Lower leg skin (tissue), 4 donors: ENCODE measurements around the gene TUT7. TPM values are rescaled to one million over a fixed set of nuclear protein-coding genes. Genes with fewer than 3 reads are reported as not detected.

Experiments
- DNase-seq, 2 donors: peaks; one replicate each; pipeline ENCODE4 v3.0.0-alpha.2; 2019; ENCODE audit warnings: low spot score in 2 of 2
- H3K4me3 ChIP-seq: fragments of 200-600 bp; sonication (generic); 2 replicates; pipeline ENCODE4 v1.5.1; 2017; ENCODE audit warnings: mild to moderate bottlenecking, low read depth; ENCODE audit not compliant: poor library complexity, severe bottlenecking
- POLR2A ChIP-seq, 2 donors: fragments of 450-650 bp; IDR thresholded peaks; one replicate each; pipeline ENCODE4 v1.6.1; 2016 to 2017; ENCODE audit warnings: antibody characterized with exemption in 2 of 2, mild to moderate bottlenecking in 1 of 2, moderate library complexity in 1 of 2
- WGBS, 2 donors: methylation state at CpG; one replicate each; pipeline ENCODE4 v1.1.5; 2018; 5-methylcytosine and 5-hydroxymethylcytosine counted together
- intact Hi-C: fragments of 100-400 bp; cut with DNase I; formaldehyde crosslinking; loops from one replicate; pipeline ENCODE4 v1.15.0; 2023; ENCODE audit warnings: low total_unique reads
- total RNA-seq, 4 donors: library from RNA; depleted of rRNA; stranded (reverse); fragments of >200 nt; gene quantifications; one replicate each; pipeline ENCODE4 v1.1.0, GENCODE V29; 2016
- TF ChIP-seq, protein P1 (sequence below), 3 donors: fragments of 450-650 bp; IDR thresholded peaks; one replicate each; pipeline ENCODE4 v1.5.1; 2016; ENCODE audit warnings: antibody characterized with exemption in 3 of 3, mild to moderate bottlenecking in 3 of 3, moderate library complexity in 2 of 3

TUT7 gene
- total RNA-seq, 4 donors from 2014 or later = 75.9 to 132 (median 89.5) TPM

DNA sequence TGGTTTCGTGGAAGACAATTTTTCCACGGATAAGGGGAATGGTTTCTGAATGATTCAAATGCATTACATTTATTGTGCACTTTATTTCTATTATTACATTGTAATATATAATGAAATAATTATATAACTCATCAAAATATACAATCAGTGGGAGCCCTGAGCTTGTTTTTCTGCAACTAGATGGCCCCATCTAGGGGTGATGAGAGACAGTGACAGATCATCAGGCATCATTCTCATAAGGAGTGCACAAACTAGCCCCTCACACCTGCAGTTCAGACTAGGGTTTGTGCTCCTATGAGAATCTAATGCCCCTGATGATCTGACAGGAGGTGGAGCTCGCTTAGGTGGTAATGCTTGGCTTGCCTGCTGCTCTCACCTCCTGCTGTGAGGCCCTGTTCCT is 78.2 kb downstream of the TUT7 start:
- 89% methylated on average over 3 of the region's 3 CpGs for WGBS, 2 donors
- no peak for DNase-seq
- intact Hi-C loops = no loop called here
- TF ChIP-seq, protein P1, sequence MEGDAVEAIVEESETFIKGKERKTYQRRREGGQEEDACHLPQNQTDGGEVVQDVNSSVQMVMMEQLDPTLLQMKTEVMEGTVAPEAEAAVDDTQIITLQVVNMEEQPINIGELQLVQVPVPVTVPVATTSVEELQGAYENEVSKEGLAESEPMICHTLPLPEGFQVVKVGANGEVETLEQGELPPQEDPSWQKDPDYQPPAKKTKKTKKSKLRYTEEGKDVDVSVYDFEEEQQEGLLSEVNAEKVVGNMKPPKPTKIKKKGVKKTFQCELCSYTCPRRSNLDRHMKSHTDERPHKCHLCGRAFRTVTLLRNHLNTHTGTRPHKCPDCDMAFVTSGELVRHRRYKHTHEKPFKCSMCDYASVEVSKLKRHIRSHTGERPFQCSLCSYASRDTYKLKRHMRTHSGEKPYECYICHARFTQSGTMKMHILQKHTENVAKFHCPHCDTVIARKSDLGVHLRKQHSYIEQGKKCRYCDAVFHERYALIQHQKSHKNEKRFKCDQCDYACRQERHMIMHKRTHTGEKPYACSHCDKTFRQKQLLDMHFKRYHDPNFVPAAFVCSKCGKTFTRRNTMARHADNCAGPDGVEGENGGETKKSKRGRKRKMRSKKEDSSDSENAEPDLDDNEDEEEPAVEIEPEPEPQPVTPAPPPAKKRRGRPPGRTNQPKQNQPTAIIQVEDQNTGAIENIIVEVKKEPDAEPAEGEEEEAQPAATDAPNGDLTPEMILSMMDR (IDR thresholded peaks at IDR 0.05) = no peak
- TF ChIP-seq POLR2A (IDR thresholded peaks at IDR 0.05) = no peak
- H3K4me3 ChIP-seq = no peak overlapping the region

DNA sequence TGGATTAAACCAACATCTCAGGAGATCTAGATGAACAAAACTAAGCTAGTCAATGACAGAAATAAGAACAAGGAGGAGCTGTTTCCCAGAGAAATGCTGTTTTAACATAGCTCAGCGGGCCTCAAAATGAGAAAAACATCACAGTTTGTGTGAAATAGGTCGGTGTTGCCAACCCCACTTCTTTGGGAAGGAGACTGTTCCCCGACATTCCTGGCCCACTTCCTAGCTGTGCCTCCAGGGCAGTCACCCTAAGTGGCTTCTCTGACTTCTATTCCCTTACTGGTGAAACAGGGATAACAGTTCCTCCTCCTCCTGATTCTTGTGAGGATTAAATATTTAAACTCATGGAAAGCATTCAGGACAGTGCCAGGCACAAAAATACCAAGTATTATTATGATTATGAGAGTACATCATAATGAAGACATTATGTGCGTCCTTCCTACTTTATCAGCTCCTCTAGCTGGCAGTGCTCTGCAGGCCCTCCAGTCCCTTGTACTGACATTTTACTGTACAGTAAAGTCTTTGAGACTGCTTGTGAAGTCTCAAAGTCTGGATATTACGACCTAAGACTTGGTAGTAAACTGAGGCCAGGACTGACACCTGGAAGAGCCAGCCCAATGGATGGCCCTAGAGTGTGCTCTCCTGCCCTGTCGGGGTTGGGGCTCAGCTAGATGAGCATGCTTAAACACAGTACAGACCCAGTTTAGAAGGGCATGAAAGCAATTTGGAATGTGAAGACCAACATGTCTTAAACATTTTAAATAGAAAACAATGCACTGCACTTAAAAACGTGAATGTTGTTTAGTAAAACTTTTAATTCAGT is 79.2 kb downstream of the TUT7 start:
- intact Hi-C loops = no loop called here
- no peak for DNase-seq
- 62 to 70% methylated on average over 7 of the region's 7 CpGs for WGBS, 2 donors
- H3K4me3 ChIP-seq = no peak overlapping the region
- TF ChIP-seq POLR2A (IDR thresholded peaks at IDR 0.05) = no peak
- TF ChIP-seq, protein P1 (IDR thresholded peaks at IDR 0.05) = no peak

DNA sequence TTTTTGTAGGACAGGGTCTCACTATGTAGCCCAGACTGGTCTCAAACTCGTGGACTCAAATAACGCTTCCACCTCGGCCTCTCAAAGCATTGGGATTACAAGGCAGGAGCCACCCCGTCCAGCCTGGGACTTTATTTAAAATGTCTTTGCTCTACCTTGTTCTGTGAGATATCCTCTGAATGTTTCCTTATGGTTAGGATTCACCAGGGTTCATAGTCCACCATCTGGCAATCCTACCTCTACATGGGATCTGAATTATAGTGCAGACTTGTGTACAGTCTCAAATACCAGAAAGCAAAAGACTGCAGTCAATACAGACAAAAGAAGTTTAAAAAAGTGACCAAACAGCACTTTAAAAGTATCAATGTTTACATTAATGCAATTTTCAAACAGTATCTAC is 82.0 kb downstream of the TUT7 start:
- H3K4me3 ChIP-seq = no peak overlapping the region
- DNase-seq = no peak
- TF ChIP-seq POLR2A (IDR thresholded peaks at IDR 0.05) = no peak
- TF ChIP-seq, protein P1 (IDR thresholded peaks at IDR 0.05) = no peak
- intact Hi-C loops = no loop called here
- 95 to 97% methylated on average over 4 of the region's 4 CpGs for WGBS, 2 donors

DNA sequence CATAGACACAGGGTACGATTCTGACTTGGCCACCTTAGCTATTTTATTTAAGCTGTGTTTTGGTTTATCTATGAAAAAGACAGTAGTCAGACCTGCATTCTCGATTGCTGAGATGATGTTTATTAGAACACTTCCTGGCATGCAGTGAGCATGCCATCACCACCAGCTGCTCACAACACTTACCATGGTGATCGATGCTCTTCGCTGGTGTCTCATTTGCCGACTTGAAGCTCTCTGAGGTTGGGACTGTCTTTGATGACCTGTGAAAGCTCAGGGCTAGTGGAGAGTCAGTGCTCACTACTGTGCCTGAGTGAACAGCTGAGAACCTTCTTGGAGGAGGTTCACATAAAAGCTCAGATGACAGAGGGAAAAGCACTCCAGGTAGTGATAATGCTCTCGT is 90.3 kb downstream of the TUT7 start:
- DNase-seq = no peak
- intact Hi-C loops = no loop called here
- H3K4me3 ChIP-seq = no peak overlapping the region
- TF ChIP-seq, protein P1 (IDR thresholded peaks at IDR 0.05) = no peak
- no peak for TF ChIP-seq POLR2A (IDR thresholded peaks at IDR 0.05)
- WGBS, 2 donors = 90 to 91% methylated on average over 6 of the region's 6 CpGs

DNA sequence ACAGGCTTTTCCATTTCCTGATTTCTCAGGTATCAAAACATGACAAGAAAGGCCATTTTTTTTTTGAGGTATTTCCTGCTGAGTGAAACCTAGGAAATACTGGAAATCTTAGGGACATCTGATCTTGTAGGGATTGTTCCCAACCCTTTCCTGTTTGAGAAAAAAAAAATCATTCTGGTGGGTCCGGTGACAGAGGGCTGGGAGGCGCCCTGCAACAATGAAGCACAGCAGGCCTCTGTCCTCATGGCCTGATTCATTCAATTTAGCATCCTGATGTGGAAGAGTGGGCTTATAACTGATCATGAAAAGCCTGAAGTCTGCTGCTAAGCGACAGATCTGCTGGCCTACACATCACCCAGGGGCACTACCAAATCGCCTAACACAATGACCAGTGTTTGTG is 91.7 kb downstream of the TUT7 start:
- intact Hi-C loops = no loop called here
- no peak overlapping the region for H3K4me3 ChIP-seq
- WGBS, 2 donors = 76 to 78% methylated on average over 4 of the region's 4 CpGs
- DNase-seq = no peak
- TF ChIP-seq, protein P1 (IDR thresholded peaks at IDR 0.05) = no peak
- no peak for TF ChIP-seq POLR2A (IDR thresholded peaks at IDR 0.05)

DNA sequence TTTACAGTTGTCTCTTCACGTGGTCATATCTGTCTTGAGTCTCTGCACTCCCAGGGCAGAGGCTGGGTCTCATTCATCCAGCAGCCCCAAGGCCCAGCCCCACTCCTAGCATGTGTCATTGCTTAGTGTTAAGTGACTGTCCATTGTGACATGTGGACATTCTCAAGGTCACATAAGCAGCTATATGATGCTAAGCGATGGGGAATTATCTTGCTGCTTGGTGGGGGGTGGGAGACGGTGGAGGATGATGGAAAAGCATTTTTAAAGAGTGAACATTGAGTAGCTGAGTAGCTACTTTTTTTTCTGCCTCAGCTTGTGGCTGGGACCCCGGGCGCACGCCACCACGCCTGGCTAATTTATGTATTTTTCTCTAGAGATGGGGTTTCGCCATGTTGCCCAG is 94.7 kb downstream of the TUT7 start, which contains the start of gene C9orf153:
C9orf153 (minus strand) TSS at position 101 of the 400 bp plus-strand sequence. CDS start 30,054 bp downstream, outside the sequence.
- WGBS, 2 donors = 86% methylated on average over 8 of the region's 8 CpGs
- DNase-seq = no peak
- no peak within 1 kb of the TSS for H3K4me3 ChIP-seq
- intact Hi-C loops = no loop called here
- TF ChIP-seq, protein P1 (IDR thresholded peaks at IDR 0.05) = no peak
- TF ChIP-seq POLR2A (IDR thresholded peaks at IDR 0.05) = no peak
